ENCODE data around the gene MYO15B.

DNA sequence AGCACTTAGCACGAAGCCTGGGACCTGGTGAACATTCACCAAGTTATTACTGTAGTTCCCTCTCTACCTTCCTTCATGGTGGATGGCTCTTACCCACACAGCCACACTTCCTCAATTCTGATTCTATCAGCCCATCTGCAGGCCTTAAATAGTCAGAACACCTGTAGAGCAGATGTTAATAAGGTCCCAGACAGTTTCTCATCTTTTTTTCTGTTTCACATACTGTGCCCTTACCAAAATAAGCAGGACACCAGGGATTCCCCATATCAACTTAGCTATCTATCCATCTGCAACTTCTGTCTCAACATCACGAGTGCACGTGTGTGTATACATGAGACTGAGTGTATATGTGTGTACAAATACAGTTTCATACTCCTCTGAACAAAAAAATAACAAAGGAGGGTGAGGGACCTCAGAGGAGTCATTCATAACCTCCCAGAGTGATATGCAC is 76.5 kb downstream of the MYO15B start:
- TF ChIP-seq POLR2A (IDR thresholded peaks at IDR 0.05): no peak
- TF ChIP-seq, protein P1, sequence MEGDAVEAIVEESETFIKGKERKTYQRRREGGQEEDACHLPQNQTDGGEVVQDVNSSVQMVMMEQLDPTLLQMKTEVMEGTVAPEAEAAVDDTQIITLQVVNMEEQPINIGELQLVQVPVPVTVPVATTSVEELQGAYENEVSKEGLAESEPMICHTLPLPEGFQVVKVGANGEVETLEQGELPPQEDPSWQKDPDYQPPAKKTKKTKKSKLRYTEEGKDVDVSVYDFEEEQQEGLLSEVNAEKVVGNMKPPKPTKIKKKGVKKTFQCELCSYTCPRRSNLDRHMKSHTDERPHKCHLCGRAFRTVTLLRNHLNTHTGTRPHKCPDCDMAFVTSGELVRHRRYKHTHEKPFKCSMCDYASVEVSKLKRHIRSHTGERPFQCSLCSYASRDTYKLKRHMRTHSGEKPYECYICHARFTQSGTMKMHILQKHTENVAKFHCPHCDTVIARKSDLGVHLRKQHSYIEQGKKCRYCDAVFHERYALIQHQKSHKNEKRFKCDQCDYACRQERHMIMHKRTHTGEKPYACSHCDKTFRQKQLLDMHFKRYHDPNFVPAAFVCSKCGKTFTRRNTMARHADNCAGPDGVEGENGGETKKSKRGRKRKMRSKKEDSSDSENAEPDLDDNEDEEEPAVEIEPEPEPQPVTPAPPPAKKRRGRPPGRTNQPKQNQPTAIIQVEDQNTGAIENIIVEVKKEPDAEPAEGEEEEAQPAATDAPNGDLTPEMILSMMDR (IDR thresholded peaks at IDR 0.05 in 8 of 11, conservative IDR thresholded peaks at IDR 0.05 in 3 of 11): no peak

All from spleen (tissue), 7 donors.